HG03460 (cell line): Measurements from ENCODE around the gene HIBADH.
"Not testable (repeated sequence)": the region's sequence is repeated elsewhere in the genome, so short reads cannot be mapped to it uniquely, and the experiment has no call there.

ENCODE experiments used
- ATAC-seq: cut with Tn5 transposase; IDR thresholded peaks from one replicate; pipeline ENCODE4 v1.9.1; 2021; ENCODE audit not compliant: unreplicated experiment

Gene HIBADH

GRCh38 chr7:27680610-27681009, 17.9 kb upstream of the HIBADH start:
- no peak for ATAC-seq

- ATAC-seq: no peak
Observed at GRCh38 chr7:27678617-27679260, 16.1 kb upstream of the HIBADH start.

- no peak for ATAC-seq
Observed at GRCh38 chr7:27677912-27678612, 15.4 kb upstream of the HIBADH start.

GRCh38 chr7:27674126-27674525, 11.4 kb upstream of the HIBADH start:
- not testable (repeated sequence) for ATAC-seq

GRCh38 chr7:27671675-27672074, 9.0 kb upstream of the HIBADH start:
- no peak for ATAC-seq

GRCh38 chr7:27670676-27671075, 8.0 kb upstream of the HIBADH start:
- ATAC-seq: no peak

- ATAC-seq: no peak
Observed at GRCh38 chr7:27670177-27670576, 7.5 kb upstream of the HIBADH start.

GRCh38 chr7:27665531-27665930, 2.8 kb upstream of the HIBADH start:
- no peak for ATAC-seq

- no peak for ATAC-seq
Observed at GRCh38 chr7:27663989-27664331, 1.3 kb upstream of the HIBADH start.

- ATAC-seq: peak; percentile 3
Observed at GRCh38 chr7:27661811-27662489, 733 bp downstream of the HIBADH start.

GRCh38 chr7:27656724-27657123, 6.0 kb downstream of the HIBADH start:
- ATAC-seq: no peak

GRCh38 chr7:27655184-27655583, 7.5 kb downstream of the HIBADH start:
- no peak for ATAC-seq

GRCh38 chr7:27652518-27652917, 10.2 kb downstream of the HIBADH start:
- ATAC-seq: no peak

GRCh38 chr7:27651702-27652101, 11.0 kb downstream of the HIBADH start:
- ATAC-seq: no peak

- no peak for ATAC-seq
Observed at GRCh38 chr7:27650283-27650682, 12.4 kb downstream of the HIBADH start.

GRCh38 chr7:27647489-27647888, 15.2 kb downstream of the HIBADH start:
- ATAC-seq: no peak

GRCh38 chr7:27647046-27647445, 15.6 kb downstream of the HIBADH start:
- no peak for ATAC-seq

- ATAC-seq: no peak
Observed at GRCh38 chr7:27642271-27642670, 20.4 kb downstream of the HIBADH start.

- peak; percentile 75 for ATAC-seq
Observed at GRCh38 chr7:27641581-27642230, 21.0 kb downstream of the HIBADH start.

GRCh38 chr7:27640884-27641574, 21.7 kb downstream of the HIBADH start:
- no peak for ATAC-seq

GRCh38 chr7:27639851-27640250, 22.8 kb downstream of the HIBADH start:
- no peak for ATAC-seq
